HL-60/S4 treated with phorbol 12-myristate 13-acetate at 8.2 ng/mL for 4 days and 3 days (cell line): ENCODE measurements around the gene STXBP5.
"Not testable (repeated sequence)": the region's sequence is repeated elsewhere in the genome, so short reads cannot be mapped to it uniquely, and the experiment has no call there.

Experiments used
- in situ Hi-C: fragments of 300-500 bp; cut with MboI; formaldehyde crosslinking; loops from 2 replicates; pipeline ENCODE4 v1.15.0; 2022; ENCODE audit warnings: low sequenced_read_pairs

STXBP5 gene

DNA sequence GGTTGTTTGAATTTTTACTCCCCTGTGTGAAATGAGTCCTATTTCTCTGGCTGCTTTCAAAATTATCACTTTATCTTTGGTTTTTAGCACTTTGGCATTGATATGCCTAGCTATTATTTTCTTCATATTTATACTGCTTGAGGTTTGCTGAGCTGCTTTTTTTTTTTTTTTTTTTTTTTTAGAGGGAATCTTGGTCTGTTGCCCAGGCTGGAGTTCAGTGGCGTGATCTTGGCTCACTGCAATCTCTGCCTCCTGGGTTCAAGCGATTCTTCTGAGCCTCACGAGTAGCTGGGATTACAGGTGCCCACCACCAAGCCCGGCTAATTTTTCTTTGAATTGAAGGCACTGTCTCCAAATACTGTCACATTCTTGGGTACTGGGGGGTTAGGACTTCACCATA is 40.6 kb downstream of the STXBP5 start:
- in situ Hi-C loops, result no loop called here

DNA sequence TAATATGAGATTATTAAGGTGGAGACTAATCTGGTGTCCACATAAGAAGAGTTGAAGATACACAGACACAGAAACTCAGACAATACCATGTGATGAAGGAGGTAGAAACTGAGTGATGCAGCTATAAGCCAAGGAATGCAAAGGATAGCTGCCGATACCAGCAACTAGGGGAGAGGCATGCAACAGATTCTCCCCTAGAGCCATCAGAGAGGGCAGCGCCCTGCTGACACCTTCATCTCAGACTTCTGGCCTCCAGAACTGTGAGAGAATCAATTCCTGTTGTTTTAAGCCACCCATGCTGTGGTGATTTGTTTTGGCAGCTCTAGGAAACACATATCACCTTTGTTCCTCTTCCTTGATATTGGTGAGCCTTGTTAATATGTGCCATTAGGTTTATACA is 41.5 kb downstream of the STXBP5 start:
- in situ Hi-C loops, result no loop called here

DNA sequence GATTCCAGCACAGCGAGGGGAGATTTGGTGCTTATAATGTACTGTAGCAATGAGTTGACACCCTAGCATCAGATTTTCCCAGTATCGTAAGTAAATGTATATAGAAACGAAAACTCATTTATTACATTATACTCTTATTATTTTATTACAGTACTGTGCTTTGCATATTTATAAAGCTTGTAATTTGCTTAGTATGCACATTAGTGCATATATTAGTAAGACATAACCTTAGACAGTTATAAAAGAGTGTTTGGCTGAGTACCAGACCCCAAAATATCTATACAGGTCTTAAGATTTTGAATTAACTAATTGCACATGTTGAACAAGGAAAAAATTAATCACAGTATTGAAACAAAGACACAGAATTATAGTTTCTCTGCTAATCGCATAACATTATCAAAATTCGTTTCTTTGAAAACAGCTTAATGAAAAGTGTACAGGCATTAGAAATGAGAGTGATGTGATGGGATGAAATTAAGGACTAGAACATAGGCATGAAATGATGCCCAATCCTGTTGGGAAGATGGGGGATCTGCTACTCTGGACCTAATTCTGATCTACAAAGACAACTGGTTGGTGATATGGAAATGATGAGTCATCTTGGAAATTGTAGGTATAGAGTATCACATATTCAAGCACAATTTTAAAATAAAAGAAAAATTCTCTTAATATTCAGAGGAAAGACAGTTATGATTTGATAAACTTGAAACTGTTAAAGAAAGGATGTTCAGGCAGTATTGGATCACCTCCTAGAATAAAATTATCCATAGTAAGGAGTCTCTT is 42.8 kb downstream of the STXBP5 start:
- in situ Hi-C loops, result no loop called here

DNA sequence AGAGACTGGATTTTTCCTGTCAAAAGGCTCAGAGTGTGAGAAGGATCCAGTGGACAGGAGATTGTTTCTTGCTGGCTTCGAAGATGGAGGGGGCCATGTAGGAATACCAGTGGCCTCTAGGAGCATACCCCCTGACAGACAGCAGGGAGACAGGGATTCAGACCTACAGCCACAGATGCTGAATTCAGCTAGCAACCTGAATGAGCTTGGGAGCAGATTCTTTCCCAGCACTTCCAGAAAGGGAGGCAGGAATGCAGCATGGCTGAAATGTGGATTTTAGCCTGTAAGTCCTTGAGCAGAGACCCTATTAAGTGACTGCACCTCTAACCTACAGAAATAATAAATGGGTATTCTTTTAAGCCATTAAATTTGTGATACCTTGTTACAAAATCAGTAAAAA is 44.6 kb downstream of the STXBP5 start:
- in situ Hi-C loops, result no loop called here

DNA sequence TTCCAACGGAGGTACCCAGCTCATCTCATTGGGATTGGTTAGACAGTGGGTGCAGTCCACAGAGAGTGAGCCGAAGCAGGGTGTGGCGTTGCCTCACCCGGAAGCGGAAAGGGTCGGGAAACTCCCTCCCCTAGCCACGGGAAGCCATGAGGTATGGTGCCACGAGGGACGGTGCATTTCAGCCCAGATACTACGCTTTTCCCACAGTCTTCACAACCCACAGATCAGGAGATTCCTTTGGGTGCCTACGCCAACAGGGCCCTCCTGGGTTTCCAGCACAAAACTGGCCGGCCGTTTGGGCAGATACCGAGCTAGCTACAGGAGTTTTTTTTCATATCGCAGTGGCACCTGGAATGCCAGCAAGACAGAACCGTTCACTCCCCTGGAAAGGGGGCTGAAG is 46.9 kb downstream of the STXBP5 start:
- in situ Hi-C loops, result no loop called here

DNA sequence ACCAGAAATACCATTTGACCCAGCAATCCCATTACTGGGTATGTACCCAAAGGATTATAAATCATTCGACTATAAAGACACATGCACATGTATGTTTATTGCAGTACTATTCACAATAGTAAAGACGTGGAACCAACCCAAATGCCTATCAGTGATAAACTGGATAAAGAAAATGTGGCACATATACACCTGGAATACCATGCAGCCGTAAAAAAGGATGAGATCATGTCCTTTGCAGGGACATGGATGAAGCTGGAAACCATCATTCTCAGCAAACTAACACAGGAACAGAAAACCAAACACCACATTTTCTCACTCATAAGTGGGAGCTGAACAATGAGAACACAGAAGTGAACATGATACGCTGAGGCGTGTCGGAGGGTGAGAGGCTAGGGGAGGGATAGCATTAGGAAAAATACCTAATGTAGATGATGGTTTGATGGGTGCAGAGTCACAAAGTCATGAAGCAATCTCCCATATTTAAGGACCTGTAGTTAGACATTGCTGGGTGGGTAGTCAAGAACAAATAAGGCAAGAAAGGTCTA is 50.8 kb downstream of the STXBP5 start:
- in situ Hi-C loops, result not testable (repeated sequence)

DNA sequence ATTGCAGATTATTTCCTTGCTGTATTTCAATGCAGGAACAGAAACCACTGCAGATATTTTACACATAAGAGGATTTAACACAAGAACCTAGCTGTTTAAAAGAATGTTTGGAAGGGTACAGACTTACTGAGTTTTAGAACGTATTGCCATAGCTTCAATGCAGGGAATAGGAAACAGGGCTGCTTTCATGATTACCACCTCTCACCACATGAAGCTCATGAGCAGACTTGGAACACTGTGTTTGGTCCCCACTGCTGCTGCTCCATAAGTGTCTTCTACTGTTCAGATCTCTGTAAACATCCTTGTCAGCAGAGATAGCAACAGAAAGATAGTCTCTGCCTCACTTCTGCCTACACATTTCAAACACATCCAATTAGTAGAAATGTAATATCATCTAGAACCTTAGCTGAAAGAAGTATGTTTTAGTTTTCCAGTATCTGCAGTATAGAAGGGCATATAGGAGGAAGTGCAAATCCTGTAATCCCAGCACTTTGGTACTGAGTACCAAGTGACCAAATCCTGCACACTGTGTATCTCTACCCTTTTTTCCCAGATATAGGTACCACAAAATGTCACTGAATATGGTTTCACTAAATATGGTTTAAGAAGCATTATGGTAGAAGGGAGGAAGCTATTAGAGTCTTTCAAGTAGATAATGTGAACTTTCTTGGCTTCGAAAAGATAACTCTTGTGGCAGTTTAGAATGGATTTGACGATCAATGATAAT is 51.9 kb downstream of the STXBP5 start:
- in situ Hi-C loops, result no loop called here

DNA sequence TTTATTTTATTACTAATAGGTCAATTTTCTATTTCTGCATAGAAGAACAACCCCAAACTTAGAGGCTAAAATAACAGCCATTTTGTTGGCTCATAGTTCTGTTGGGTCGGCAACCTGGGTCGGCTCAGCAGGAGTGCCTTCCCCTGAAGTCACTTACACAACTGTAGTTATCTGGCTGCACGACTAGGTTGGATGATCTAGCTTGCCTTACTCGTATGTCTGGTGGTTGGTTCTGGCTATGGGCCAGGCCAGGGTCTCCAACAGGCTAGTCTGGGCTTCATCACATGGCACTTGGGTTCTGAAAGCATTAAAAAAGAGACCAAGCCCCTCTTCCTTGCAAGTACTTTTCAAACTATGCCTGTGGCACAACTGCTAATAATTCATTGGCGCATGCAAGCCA is 53.5 kb downstream of the STXBP5 start:
- in situ Hi-C loops, result no loop called here

DNA sequence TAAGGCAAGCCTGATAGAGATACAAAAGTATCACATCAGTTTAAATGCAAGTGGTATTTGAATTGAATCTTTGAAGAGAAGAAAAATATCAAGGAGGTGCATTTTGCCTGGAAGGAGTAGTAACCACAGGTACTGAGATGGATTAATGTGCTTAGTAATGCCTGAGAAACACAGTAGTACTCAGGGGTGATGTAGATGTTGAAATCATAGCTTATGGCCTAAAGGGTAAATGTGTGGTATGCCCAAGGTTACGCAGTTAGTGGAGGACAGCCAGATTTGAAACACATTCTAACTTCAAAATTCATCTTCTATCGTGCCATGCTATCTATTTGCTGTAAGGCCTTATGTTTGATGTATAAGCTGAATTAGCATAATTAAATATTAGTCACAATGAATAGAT is 55.9 kb downstream of the STXBP5 start:
- in situ Hi-C loops, result no loop called here

DNA sequence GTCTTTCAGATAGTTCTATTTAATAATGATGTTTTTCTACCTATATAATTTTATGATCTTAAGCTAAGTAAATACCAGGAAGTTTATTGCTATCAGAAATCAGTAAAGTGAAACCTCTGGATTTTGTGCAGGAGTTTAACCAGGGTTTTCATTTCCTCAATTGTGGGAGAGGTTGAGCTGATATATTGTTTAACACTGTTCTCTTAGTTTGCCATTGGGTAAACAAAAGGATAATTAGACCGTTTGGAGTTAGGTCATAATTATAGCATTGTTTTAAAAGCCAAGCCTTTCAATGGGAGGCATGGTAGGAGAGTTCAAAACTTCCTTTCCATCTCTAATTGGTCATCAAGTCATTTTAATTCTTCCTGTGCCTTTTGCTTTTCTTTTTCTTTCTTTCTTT is 58.7 kb downstream of the STXBP5 start:
- in situ Hi-C loops, result no loop called here

DNA sequence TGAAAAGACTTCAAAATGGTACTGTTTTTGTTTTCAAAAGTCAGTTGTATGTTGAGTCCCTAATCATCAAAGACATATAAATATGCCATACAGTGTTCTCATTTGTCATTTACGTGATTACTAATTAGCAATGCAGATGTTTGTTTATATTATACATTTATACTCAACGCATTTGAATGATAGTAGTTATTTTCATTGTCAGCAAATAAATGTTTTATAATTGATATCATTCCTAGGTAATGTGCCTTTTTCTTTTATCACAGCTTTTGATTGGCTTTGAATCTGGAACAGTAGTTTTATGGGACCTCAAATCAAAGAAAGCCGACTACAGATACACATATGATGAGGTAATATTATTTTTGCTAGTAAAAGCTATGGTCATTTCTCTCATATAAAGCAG is 62.6 kb downstream of the STXBP5 start:
- in situ Hi-C loops, result no loop called here

DNA sequence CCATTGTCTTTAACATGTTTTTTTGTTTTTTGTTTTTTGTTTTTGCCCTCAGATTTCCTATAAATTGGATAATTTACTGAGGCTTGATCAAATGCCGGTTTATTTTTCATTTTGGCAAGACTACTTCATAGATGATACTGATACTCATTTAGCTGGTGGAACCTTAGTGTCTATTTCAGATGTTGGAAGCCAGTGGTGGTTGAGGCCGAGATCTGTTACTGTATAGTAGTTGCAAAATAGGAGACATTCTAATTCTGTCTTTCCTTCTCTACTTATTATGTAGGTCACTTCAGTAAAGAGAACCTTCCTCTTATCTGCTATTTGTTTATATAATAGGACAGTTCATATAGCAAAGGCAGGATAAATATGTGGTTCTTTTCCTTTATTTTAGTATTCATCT is 63.4 kb downstream of the STXBP5 start:
- in situ Hi-C loops, result no loop called here

DNA sequence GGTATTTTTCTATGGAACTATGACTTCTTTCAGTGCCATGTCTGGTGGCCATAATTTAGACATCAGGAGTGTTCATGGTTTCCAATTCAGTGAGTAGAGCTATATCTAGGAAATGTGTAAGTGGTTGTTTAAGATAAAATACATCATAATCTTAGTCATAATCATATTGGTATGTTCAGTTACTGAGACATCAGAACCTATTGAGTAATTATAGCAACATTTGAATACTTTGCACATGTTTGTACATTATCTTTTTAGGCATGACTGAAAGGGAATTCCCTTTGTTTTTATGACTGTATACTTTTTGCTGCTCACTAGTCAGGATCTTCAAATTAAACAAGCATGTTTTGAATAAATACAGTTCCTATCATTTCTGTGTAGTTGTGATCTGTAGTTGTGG is 64.0 kb downstream of the STXBP5 start:
- in situ Hi-C loops, result no loop called here

DNA sequence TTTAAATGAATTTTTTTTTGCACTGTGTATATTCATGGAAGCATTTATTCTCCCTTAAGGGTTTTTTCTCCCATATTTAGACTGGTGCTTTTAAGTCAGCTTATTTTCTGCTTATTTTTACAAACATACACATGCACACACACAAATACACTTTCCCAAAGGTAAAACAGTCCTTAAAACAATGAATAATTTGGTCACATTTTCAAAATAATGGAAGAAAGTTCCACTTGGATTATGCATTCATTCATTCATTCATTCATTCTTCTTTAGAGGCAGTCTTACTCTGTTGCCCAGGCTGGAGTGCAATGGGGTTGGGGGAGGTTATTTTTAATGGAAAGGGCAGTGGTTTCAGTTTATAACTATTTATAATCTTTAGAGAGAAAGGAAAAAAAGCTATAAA is 69.8 kb downstream of the STXBP5 start:
- in situ Hi-C loops, result no loop called here

DNA sequence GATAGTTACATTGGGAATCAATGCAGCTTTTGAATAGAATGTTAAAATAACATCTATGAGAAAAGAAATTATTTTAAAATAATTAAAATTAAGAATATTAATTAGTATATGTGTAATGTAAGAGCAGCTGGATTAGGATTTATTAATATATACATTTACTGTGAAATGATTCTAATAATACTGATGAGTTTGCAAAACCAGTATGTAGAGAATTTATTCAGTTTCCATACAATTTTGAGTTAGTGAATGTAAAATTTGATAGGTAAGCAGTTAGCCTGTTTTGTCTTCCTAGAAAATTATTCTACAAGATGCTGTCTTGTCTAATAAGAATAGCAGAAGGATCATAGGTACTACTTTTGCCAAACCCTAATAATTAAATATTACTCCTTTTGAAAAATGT is 70.6 kb downstream of the STXBP5 start:
- in situ Hi-C loops, result no loop called here

DNA sequence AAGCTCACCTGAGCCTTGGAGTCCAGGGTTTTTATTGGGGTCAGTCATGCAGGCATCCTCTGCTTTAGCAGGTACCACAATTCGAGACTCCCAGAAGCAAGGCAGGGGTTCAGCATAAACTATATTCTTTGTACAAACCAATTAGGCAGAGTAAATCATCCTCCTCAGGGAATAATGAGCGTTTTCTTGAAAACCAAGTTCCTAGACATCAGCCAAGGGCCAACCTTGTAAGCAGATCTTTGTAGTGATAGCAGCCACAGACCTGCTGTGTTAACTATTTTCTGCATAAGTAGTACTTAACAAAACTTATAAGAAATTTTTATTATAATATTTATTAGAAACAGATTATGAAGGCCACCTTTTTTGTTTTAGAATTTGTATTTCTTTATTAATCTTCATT is 74.7 kb downstream of the STXBP5 start:
- in situ Hi-C loops, result no loop called here

DNA sequence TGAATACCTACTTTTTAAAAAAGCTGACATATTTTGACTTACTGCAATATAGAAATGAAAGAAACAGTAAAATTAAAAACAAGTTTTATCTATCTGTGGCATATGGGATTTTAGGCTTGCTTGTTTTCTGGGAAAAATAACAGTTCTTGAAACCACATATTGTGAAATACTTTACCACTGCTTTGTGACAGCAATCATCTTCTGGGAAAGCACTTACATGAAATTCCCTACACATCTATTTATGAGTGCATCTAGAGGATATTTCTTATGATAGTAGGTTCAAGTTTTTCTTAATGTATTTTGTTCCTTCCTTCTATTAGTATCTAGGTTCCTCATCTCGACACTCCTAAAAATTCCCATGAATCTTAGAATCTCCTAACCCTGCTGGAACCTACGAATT is 75.2 kb downstream of the STXBP5 start:
- in situ Hi-C loops, result no loop called here

DNA sequence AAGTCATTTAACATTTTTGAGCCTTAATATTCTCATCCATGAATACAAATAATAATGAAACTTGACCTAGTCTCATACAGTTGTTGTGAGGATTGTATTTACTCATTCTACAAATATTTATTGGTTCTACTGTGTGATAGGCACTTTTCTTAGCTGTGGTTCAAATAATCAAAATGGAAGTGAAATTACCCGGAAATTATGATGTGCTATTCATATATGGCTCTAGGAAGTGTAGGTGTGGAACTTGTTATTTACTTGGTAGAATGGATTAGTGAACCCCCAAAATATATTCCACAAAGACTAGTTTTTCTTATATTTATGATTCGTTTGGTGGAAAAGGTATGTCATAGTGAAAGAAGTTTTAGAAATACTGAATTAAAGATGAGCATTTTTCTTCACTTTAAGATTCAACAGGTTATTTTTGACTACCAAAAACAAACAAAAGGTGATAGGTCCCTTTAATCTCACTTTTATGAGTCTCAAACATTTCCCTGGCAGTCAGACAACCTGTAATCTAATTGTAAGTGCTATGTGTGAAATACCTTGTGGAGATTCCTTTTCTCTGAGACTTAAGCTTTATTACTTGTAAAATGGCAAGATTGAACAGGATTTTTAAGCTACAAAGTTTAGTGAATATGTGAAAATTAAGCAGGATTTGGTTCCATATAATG is 77.8 kb downstream of the STXBP5 start:
- in situ Hi-C loops, result no loop called here

DNA sequence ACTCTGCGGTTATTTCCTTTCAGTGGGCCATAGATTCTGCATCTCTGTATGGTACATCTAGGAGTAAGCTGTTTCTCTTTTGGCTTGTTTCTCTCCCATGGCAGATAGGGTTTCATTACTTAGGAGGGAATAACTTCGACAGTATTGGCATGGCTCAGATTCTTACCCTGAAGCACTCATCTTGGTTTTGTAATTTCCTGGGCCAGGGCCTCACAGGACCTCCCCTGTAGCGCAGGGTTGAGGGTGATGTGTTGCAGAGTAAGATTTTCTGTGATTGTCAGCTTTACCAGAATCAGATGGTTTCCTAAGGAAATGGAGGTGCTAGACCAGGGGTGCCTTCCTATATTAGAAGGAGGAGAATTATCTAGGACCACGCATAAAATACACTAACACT is 78.3 kb downstream of the STXBP5 start:
- in situ Hi-C loops, result no loop called here

DNA sequence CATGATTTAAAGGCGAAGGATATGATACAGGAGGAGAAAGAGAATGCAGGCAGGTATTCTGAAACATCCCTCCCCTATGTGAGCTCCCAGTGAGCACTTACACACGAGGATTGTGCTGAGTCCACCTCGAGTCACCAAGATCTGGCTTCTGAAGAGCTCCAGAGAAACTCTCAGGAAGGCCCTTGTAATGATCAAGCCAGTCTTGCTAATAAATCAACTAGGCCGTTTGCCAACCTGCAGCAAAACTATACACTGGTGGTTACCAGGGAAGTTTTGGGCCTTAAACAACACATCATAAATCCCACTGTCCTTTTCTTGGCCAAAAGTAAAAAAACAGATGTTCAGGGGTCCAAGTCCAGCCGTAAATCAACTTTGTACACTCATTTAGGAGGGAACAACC is 79.2 kb downstream of the STXBP5 start:
- in situ Hi-C loops, result no loop called here

DNA sequence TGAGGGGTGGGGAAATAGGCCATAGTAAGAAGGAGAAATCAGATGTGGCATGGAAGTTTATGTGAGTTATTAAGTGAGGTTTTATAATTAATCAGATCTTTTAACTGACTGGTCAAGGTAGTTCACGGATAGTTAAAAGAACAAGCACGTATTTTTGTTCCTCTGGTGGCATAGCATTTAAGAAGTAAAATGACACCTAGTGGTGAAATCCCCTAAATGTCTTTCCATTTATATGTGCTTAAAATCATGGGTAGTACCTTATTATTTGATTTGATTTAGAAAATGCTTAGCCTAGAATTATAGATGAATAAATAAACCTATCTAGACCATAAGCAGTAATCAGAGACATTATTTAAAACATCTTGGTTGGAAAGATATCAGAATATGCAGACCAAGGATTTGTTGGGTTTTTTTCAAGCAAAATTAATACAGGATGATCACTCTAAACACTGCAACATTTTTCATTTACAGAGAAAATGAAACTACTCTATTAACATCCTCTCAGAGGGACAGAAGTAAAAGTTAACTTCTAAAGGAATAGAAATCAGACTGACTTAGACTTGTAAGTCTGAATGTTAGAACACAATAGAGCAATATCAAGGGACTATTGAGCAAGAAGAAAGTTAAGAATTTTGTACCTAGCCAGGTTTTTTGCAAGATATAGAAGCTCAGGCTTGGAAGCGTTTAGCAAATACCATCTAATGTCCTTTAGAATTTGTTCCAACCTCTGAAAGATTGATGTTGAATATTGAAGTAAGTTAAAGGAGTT is 81.1 kb downstream of the STXBP5 start:
- in situ Hi-C loops, result no loop called here
